ENCODE data around the gene PLCB4.
A peak's percentile ranks its signal among the peaks of the same experiment; 100 is the strongest.

GRCh38 chr20:9467995-9468394 lies 399.1 kb downstream of the PLCB4 start:
- TF ChIP-seq CTCF (IDR thresholded peaks at IDR 0.05 in 4 of 5, conservative IDR thresholded peaks at IDR 0.05 in 1 of 5) (peak in 1 of 5 experiments; percentile 19), POLR2A (IDR thresholded peaks at IDR 0.05) (no peak)

Measured in gastrocnemius medialis (tissue), 4 donors.